22Rv1 (cell line): ENCODE data around the gene NCOA3.

ENCODE experiments used
- H3K27ac ChIP-seq: fragments of 450-650 bp; 2 replicates; pipeline ENCODE4 v1.5.1; 2017
- CTCF ChIP-seq: fragments of 450-650 bp; IDR thresholded peaks from 2 replicates; pipeline ENCODE4 v1.5.1; 2017; ENCODE audit warnings: mild to moderate bottlenecking
- ZFX ChIP-seq: fragments of 450-650 bp; IDR thresholded peaks from 2 replicates; pipeline ENCODE4 v1.6.1; 2017; ENCODE audit warnings: antibody characterized with exemption, borderline replicate concordance

The NCOA3 gene

GRCh38 chr20:47663354-47664067 lies 161.8 kb downstream of the NCOA3 start:
- TF ChIP-seq ZFX (no peak), CTCF (peak; percentile 97)
- no peak overlapping the region for H3K27ac ChIP-seq

- TF ChIP-seq ZFX (no peak), CTCF (peak; percentile 70)
- no peak overlapping the region for H3K27ac ChIP-seq
Measured at GRCh38 chr20:47664068-47664437, 162.4 kb downstream of the NCOA3 start.

- TF ChIP-seq CTCF = no peak
- no peak for TF ChIP-seq ZFX
- no peak overlapping the region for H3K27ac ChIP-seq
Measured at GRCh38 chr20:47664744-47665143, 163.1 kb downstream of the NCOA3 start.

- no peak overlapping the region for H3K27ac ChIP-seq
- TF ChIP-seq CTCF (no peak), ZFX (no peak)
Measured at GRCh38 chr20:47665221-47665991, 163.7 kb downstream of the NCOA3 start.

GRCh38 chr20:47666304-47666703 lies 164.6 kb downstream of the NCOA3 start:
- no peak overlapping the region for H3K27ac ChIP-seq
- TF ChIP-seq ZFX = no peak

DNA sequence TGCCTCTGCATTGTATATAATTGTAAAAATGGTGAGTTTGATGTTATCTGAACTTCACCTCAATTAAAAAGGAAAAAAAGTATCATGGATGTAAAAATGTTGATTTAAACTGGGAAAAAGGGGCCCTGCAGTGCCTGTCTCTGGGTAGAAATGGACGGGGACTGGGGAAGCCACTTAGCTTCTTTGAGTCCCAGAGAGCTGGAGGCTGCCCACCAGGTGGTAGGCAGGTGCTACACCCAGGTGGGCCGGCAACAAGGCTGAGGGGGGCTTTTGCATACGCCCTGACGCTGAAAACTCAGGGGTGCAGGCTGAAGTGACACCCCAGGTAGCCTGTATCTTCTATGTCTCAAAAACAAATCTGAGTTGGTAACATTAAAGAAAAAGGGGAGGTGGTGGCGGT lies 165.4 kb downstream of the NCOA3 start:
- TF ChIP-seq ZFX (no peak), CTCF (no peak)

DNA sequence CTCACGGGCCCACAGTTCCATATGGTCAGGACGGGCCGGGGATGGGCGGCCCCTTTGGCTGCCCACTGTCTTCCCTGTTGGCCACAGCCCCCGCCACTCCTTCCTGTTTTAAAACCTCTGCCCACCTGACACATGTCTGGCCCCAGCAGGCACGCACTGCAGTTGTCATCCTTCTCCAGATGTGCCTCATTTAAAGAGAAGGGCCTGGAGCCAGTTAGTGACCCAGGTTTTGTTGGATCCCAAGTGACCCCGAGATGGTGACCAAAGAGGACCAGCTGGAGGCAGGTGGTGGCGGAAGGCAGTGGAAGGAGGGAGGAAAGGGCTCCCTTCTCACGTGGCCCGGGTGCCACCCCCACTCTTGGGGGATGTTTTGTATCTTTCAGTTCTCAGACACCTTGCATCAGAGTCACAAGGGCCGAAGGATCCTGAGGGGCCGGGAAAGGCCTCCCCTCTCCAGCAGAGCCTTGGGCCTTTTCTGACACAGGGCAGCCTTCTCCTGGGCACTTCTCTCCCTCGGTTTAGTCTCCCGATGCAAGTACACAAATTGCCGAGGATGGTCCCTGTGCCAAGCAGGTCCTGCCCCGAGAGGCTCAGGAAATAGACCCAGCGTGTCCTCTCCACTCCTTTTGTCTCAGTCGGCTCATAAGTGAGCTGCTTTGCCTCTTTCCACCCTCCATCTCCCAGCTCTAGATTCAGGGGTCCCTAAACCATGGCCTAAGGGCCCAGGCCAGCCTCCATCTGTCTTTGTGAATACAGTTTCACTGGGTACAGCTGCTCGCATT lies 166.0 kb downstream of the NCOA3 start:
- TF ChIP-seq CTCF (no peak), ZFX (no peak)
- no peak overlapping the region for H3K27ac ChIP-seq

More for the DNA sequence above, 165.4 kb downstream of the NCOA3 start:
- no peak overlapping the region for H3K27ac ChIP-seq
